HepG2 (cell line): ENCODE data around the gene DPH1. TPM values are rescaled to one million over a fixed set of nuclear protein-coding genes. Genes with fewer than 3 reads are reported as not detected.

Experiments
- AFF4 ChIP-seq: sonication (generic); formaldehyde crosslinking; IDR thresholded peaks from 2 replicates; pipeline ENCODE4 v1.4.0; 2020; ENCODE audit warnings: missing genetic modification reagents
- ATF1 ChIP-seq: IDR thresholded peaks from 2 replicates; pipeline ENCODE4 v1.6.1; 2016; ENCODE audit warnings: mild to moderate bottlenecking, control low read depth
- KAT2B ChIP-seq: fragments of 150-350 bp; IDR thresholded peaks from 2 replicates; pipeline ENCODE4 v1.6.1; 2014; ENCODE audit warnings: low read depth, low read length, borderline replicate concordance
- KLF13 ChIP-seq: sonication (generic); formaldehyde crosslinking; IDR thresholded peaks from 2 replicates; pipeline ENCODE4 v1.4.0; 2020; ENCODE audit warnings: mild to moderate bottlenecking, missing genetic modification reagents
- MED1 ChIP-seq: sonication (generic); formaldehyde crosslinking; IDR thresholded peaks from 2 replicates; pipeline ENCODE4 v1.4.0; 2020; ENCODE audit warnings: missing genetic modification reagents
- PCBP2 ChIP-seq: fragments of 200-400 bp; formaldehyde crosslinking; optimal IDR thresholded peaks from 2 replicates; pipeline ENCODE3; 2018; ENCODE audit warnings: low read length, low read depth; ENCODE audit not compliant: poor library complexity, severe bottlenecking
- POGZ ChIP-seq: sonication (generic); formaldehyde crosslinking; IDR thresholded peaks from 2 replicates; pipeline ENCODE4 v1.4.0; 2020; ENCODE audit warnings: mild to moderate bottlenecking, missing genetic modification reagents
- SMC3 ChIP-seq: IDR thresholded peaks from 2 replicates; pipeline ENCODE4 v1.6.1; 2011; ENCODE audit warnings: low read length, improper control_type of control experiment
- SNAI1 ChIP-seq: sonication (generic); formaldehyde crosslinking; IDR thresholded peaks from 2 replicates; pipeline ENCODE4 v1.5.0; 2020; ENCODE audit warnings: mild to moderate bottlenecking, missing genetic modification reagents, borderline replicate concordance
- SP1 ChIP-seq, 2 experiments: fragments of 450-650 bp in 1 of 2; sonication (generic) in 1 of 2; formaldehyde crosslinking in 1 of 2; IDR thresholded peaks; 2 replicates each; pipeline versions ENCODE4 v1.4.0 to v1.6.1; 2016 to 2020; ENCODE audit warnings: missing genetic modification reagents in 1 of 2
- SRF ChIP-seq: IDR thresholded peaks from 2 replicates; pipeline ENCODE4 v1.6.1; 2011; ENCODE audit warnings: mild to moderate bottlenecking, low read depth, low read length, moderate library complexity
- ZBED4 ChIP-seq: sonication (generic); formaldehyde crosslinking; IDR thresholded peaks from 2 replicates; pipeline ENCODE4 v1.4.0; 2020; ENCODE audit warnings: missing genetic modification reagents, borderline replicate concordance
- ZMYM4 ChIP-seq: sonication (generic); formaldehyde crosslinking; IDR thresholded peaks from 2 replicates; pipeline ENCODE4 v1.8.1; 2023; ENCODE audit warnings: mild to moderate bottlenecking, missing genetic modification reagents
- ZNF652 ChIP-seq: IDR thresholded peaks from 2 replicates; pipeline ENCODE4 v1.6.1; 2016; ENCODE audit warnings: low read depth, borderline replicate concordance
- ZNF792 ChIP-seq: IDR thresholded peaks from 2 replicates; pipeline ENCODE4 v1.6.1; 2016
- polyA plus RNA-seq, 8 experiments: library from polyadenylated mRNA; depleted of rRNA in 3 of 8; stranded (reverse) in 7 of 8; unstranded in 1 of 8; fragments of >200 nt; fragmentation: Illumina TruSeq in 4 of 8; extraction: Trizol in 4 of 8; gene quantifications; 2 replicates each; pipeline versions ENCODE4 v1.2.1 to v1.2.3, GENCODE V29; 2011 to 2016; ENCODE audit warnings: low read depth in 4 of 8, missing spikeins in 1 of 8, mixed read lengths in 1 of 8; ENCODE audit not compliant: insufficient read depth in 1 of 8
- total RNA-seq, 5 experiments: library from RNA; depleted of rRNA; stranded (reverse); fragments of >200 nt; fragmentation: Illumina TruSeq; extraction: Trizol; gene quantifications; 2 replicates each; pipeline ENCODE4 v1.2.3, GENCODE V29; 2016; ENCODE audit warnings: low read depth in 1 of 5
- TF ChIP-seq, protein P1 (sequence below): sonication (generic); formaldehyde crosslinking; IDR thresholded peaks from 2 replicates; pipeline ENCODE4 v1.4.0; 2020; ENCODE audit warnings: mild to moderate bottlenecking, missing genetic modification reagents
- TF ChIP-seq, protein P2 (sequence below): sonication (generic); formaldehyde crosslinking; IDR thresholded peaks from 2 replicates; pipeline ENCODE4 v1.5.0; 2020; ENCODE audit warnings: missing genetic modification reagents

The DPH1 gene
- total and polyA plus RNA-seq, 2 of the 13 experiments (the other 11 are each of a cell fraction or from before 2014, with no cell fraction given): 25.3 to 42.8 TPM

- TF ChIP-seq AFF4 (CRISPR knock-in tag) (no peak), ZMYM4 (CRISPR knock-in tag) (0 out of 2 replicates have a peak, but pooled peaks have one; percentile 13), ZNF792 (0 out of 2 replicates have a peak, but pooled peaks have one; percentile 39), POGZ (CRISPR knock-in tag) (no peak), ATF1 (CRISPR knock-in tag) (no peak), SP1 (IDR thresholded peaks at IDR 0.05) (no peak), SP1 (CRISPR knock-in tag; IDR thresholded peaks at IDR 0.05) (0 out of 2 replicates have a peak, but pooled peaks have one; percentile 24), SMC3 (peak; percentile 70), KAT2B (no peak), SNAI1 (no peak), ZNF652 (no peak), ZBED4 (CRISPR knock-in tag) (peak; percentile 67; the same call in 1 of the 2 replicates), KLF13 (CRISPR knock-in tag) (no peak), PCBP2 (no peak), SRF (no peak), MED1 (CRISPR knock-in tag) (0 out of 2 replicates have a peak, but pooled peaks have one; percentile 18)
- TF ChIP-seq, protein P1, sequence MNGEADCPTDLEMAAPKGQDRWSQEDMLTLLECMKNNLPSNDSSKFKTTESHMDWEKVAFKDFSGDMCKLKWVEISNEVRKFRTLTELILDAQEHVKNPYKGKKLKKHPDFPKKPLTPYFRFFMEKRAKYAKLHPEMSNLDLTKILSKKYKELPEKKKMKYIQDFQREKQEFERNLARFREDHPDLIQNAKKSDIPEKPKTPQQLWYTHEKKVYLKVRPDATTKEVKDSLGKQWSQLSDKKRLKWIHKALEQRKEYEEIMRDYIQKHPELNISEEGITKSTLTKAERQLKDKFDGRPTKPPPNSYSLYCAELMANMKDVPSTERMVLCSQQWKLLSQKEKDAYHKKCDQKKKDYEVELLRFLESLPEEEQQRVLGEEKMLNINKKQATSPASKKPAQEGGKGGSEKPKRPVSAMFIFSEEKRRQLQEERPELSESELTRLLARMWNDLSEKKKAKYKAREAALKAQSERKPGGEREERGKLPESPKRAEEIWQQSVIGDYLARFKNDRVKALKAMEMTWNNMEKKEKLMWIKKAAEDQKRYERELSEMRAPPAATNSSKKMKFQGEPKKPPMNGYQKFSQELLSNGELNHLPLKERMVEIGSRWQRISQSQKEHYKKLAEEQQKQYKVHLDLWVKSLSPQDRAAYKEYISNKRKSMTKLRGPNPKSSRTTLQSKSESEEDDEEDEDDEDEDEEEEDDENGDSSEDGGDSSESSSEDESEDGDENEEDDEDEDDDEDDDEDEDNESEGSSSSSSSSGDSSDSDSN (CRISPR knock-in tag): peak; percentile 37; the same call in 1 of the 2 replicates
- TF ChIP-seq, protein P2, sequence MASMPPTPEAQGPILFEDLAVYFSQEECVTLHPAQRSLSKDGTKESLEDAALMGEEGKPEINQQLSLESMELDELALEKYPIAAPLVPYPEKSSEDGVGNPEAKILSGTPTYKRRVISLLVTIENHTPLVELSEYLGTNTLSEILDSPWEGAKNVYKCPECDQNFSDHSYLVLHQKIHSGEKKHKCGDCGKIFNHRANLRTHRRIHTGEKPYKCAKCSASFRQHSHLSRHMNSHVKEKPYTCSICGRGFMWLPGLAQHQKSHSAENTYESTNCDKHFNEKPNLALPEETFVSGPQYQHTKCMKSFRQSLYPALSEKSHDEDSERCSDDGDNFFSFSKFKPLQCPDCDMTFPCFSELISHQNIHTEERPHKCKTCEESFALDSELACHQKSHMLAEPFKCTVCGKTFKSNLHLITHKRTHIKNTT (CRISPR knock-in tag): no peak
Observed at GRCh38 chr17:2025622-2026309, 4.2 kb upstream of the DPH1 start (continued).
